Ovary (tissue), 9 donors: ENCODE results near the gene SLX4. TPM values are rescaled to one million over a fixed set of nuclear protein-coding genes. Genes with fewer than 3 reads are reported as not detected.

ENCODE experiments used
- DNase-seq, 5 donors: peaks; one replicate each; pipeline ENCODE4 v3.0.0-alpha.2; 2019 to 2020
- H3K27ac ChIP-seq, 2 donors: fragments of 200-600 bp; one replicate each; pipeline versions ENCODE4 v1.5.1 to v1.8.0; 2019 to 2022
- H3K27me3 ChIP-seq: fragments of 200-600 bp; one replicate; pipeline ENCODE4 v1.8.0; 2022
- H3K36me3 ChIP-seq: fragments of 200-600 bp; sonication (generic); one replicate; pipeline ENCODE4 v1.5.1; 2019
- H3K4me1 ChIP-seq: one replicate; pipeline ENCODE4 v1.8.1; 2013; ENCODE audit warnings: mild to moderate bottlenecking, moderate library complexity; ENCODE audit not compliant: insufficient read depth
- H3K4me3 ChIP-seq: fragments of 200-600 bp; sonication (generic); one replicate; pipeline ENCODE4 v1.5.1; 2017
- H3K9me3 ChIP-seq, 2 donors: fragments of 200-600 bp in 1 of 2; sonication (generic) in 1 of 2; one replicate each; pipeline versions ENCODE4 v1.5.1 to v1.8.1; 2013 to 2019; ENCODE audit warnings: mild to moderate bottlenecking in 1 of 2, moderate library complexity in 1 of 2
- EP300 ChIP-seq: sonication (generic); formaldehyde crosslinking; IDR thresholded peaks from one replicate; pipeline ENCODE4 v1.6.1; 2017; ENCODE audit warnings: antibody characterized with exemption
- POLR2A ChIP-seq: fragments of 450-650 bp; IDR thresholded peaks from one replicate; pipeline ENCODE4 v1.6.1; 2017; ENCODE audit warnings: antibody characterized with exemption, mild to moderate bottlenecking, moderate library complexity
- WGBS, 3 donors: extraction: QIAGEN DNeasy Blood & Tissue Kit in 1 of 3; methylation state at CpG; one replicate each; pipeline versions ENCODE4 v1.1.5 to v1.1.7; 2013 to 2017; 5-methylcytosine and 5-hydroxymethylcytosine counted together
- intact Hi-C, 4 donors: fragments of 100-400 bp; cut with DNase I; formaldehyde crosslinking; loops; one replicate each; pipeline versions ENCODE4 v1.11.0 to v1.15.1; 2022 to 2023
- polyA plus RNA-seq, 2 donors: library from polyadenylated mRNA; stranded (reverse); fragments of 200-250 nt in 1 of 2; fragments of 350-450 nt in 1 of 2; fragmentation: Illumina TruSeq in 1 of 2; extraction: RNeasy Lipid Tissue Mini Kit (QIAGEN cat#74804) in 1 of 2; gene quantifications; one replicate each; pipeline ENCODE4 v1.2.3, GENCODE V29; 2013 to 2014
- total RNA-seq, 7 donors: library from RNA; depleted of rRNA in 2 of 7; stranded (reverse); fragments of >200 nt in 2 of 7; fragmentation: NEBNext Ultra II Directional in 3 of 7; extraction: Animal tissue kit (Norgen Biotek cat#: 25700) in 3 of 7; gene quantifications; one replicate each; pipeline versions ENCODE4 v1.1.0 to v1.2.4, GENCODE V29; 2016 to 2023
- TF ChIP-seq, protein P1 (sequence below), 3 donors: fragments of 450-650 bp in 2 of 3; fragments of 200-600 bp in 1 of 3; IDR thresholded peaks; one replicate each; pipeline versions ENCODE4 v1.5.1 to v1.8.0; 2016 to 2022; ENCODE audit warnings: antibody characterized with exemption in 3 of 3, mild to moderate bottlenecking in 1 of 3
- donor health status: DM: no; HTN: no; CAD: no; lungs with moderate emphysema.
- donor health status: DM: no; HTN: no; CAD: no.
- donor health status: Bipolar disorder and iron deficiency.
- donor health status: DM: yes; HTN: yes; CAD: no.
- donor health status: DM: no; HTN: no; CAD: no.
- donor health status: DM: yes; HTN: yes; CAD: no.

Gene SLX4
- total and polyA plus RNA-seq, 9 donors = 1.7 to 4.9 (median 3.2) TPM

DNA sequence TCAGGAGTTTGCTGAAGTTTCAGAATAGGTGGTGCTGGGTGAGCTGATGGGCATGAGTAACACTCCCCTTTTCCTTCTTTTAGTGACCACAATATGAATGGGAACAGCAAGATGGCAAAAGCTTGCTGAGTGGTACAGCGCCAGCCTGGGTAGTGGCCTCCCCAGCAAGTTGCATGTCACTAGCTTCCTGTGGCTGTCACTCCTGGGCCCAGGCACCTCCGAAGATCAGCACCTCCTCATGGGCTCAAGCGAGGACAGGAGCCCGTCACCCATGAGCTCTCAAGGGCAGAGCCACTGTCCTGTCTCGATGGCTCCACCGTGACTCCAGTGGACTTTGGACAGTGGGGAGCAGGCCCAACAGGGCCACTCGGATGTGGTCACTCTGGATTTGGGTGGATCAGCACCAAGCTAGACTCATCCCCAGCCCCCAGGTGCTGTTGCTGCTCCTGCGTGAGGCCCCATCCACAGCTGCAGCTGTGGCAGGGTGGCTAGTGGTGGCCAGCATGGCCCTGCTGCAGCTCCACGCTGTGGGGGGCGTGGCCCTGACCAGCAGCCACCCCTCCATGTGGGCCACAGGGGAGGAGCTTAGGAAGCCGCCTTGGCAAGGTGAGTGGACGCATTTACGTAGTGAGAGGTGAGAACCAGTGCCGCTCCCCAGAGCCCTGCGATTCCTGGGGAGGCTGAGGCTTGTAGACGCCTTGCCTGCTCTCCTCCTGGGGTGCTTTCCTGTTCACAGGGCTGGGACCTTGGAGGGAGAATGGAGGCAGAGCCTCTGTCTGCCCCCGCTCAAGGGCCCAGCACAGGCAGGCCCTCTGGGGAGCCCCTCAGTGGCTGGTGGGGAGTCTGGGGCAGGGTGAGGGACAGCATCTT is 29.5 kb upstream of the SLX4 start:
- H3K27me3 ChIP-seq = no peaks in the 10 kb centered on the region
- no peaks in the 10 kb centered on the region for H3K9me3 ChIP-seq
- intact Hi-C loops = no loop called here
- H3K4me3 ChIP-seq = no peak overlapping the region
- no peak for TF ChIP-seq POLR2A
- TF ChIP-seq EP300 = no peak
- TF ChIP-seq, protein P1, sequence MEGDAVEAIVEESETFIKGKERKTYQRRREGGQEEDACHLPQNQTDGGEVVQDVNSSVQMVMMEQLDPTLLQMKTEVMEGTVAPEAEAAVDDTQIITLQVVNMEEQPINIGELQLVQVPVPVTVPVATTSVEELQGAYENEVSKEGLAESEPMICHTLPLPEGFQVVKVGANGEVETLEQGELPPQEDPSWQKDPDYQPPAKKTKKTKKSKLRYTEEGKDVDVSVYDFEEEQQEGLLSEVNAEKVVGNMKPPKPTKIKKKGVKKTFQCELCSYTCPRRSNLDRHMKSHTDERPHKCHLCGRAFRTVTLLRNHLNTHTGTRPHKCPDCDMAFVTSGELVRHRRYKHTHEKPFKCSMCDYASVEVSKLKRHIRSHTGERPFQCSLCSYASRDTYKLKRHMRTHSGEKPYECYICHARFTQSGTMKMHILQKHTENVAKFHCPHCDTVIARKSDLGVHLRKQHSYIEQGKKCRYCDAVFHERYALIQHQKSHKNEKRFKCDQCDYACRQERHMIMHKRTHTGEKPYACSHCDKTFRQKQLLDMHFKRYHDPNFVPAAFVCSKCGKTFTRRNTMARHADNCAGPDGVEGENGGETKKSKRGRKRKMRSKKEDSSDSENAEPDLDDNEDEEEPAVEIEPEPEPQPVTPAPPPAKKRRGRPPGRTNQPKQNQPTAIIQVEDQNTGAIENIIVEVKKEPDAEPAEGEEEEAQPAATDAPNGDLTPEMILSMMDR (IDR thresholded peaks at IDR 0.05) = no peak
- DNase-seq = no peak
- no peak overlapping the region for H3K27ac ChIP-seq
- H3K36me3 ChIP-seq = no peaks in the 10 kb centered on the region
- 95% methylated on average over 17 of the region's 17 CpGs for WGBS, 3 donors
- H3K4me1 ChIP-seq = no peaks in the 10 kb centered on the region

DNA sequence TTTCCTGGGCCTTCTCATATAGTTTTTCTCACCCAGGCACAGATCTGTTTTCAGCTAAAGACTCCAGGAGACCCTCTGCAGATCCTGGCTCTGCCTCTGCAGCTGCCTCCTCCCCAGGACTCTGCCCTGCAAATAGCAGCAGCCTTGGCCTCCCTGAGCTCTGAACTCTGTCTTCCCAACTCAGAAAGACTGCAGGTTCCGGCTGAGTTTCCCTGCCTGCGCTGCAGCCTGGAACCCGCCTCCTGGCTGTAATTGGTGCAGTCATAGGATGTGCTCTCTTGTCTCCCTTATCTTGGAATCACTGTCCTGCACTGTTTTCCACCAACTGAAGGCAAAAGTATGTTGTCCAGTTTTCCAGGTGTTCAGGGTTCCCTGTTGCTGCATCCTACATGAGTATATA is 28.8 kb upstream of the SLX4 start:
- intact Hi-C loops = no loop called here
- Histone ChIP-seq H3K4me1 (no peaks in the 10 kb centered on the region), H3K4me3 (no peak overlapping the region), H3K27me3 (no peaks in the 10 kb centered on the region), H3K36me3 (no peaks in the 10 kb centered on the region), H3K9me3 (no peaks in the 10 kb centered on the region), H3K27ac (no peak overlapping the region)
- TF ChIP-seq POLR2A = no peak
- TF ChIP-seq, protein P1 (IDR thresholded peaks at IDR 0.05) = no peak
- TF ChIP-seq EP300 = no peak
- 43 to 54% (median 48%) methylated on average over 3 of the region's 3 CpGs for WGBS, 3 donors
- no peak for DNase-seq

DNA sequence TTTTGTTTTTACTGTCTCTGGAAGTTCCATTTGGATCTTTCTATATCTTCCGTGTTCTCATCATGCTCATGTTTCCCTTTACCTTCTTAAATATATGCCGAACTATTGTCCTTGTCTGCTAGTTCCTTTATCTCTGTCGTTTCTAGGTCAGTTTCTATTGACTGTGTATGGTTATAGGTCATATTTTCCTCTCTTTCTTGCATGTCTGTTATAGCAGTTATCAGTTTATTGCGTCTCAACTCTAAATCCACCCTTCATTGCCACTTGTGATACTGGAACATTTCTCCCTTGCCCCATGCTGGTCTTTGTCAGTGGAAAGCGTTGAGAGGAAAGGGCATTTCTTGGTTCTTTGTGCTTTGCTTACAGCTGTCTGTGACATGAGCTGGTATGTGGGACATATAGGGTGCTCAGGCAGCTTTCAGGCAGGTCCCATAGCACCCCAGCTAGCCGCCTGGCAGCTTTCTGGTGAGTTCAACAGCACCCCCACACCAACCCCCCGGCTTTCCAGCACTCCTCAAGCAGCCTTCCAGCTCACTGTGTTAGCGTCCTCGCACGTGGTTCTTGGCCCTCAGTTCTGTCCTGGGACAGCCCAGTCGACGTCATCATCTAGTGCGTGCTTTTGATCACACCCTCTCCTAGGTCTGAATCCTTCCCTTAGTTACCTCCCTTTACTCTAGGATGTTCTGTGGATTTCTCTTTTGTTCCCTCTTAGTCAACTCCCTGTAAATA is 27.7 kb upstream of the SLX4 start:
- WGBS, 3 donors = 94 to 95% (median 95%) methylated on average over 13 of the region's 13 CpGs
- intact Hi-C loops = no loop called here

DNA sequence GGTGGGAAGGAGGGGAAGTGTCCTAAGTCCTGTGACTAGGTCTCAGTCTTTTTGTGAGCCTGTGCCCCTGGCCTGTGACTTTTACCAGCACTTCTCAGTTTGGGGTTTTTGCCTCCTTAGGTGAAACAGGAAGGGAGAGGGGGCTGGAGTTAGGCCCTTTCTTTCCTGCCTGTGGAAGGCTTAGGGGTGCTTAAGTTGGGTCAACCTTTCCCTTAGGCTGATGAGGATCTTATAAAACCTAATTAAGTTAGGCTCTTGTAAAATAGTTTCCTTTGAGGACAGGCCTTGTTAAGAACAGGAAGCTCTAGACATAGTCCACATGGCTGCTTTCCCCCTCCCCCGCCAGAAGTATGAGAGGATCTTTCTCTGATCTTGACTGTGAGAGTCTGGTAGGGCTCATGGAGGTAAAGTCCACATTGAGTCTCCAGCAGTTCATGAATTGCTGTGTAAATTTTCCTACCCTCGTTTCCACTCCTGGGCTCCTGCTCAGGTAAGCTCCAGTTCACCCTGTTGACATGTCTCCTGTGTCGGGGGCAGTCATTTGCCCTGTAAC is 26.0 kb upstream of the SLX4 start:
- no peaks in the 10 kb centered on the region for H3K27me3 ChIP-seq

More for the DNA sequence above, 27.7 kb upstream of the SLX4 start:
- Histone ChIP-seq H3K27me3 (no peaks in the 10 kb centered on the region), H3K9me3 (no peaks in the 10 kb centered on the region), H3K4me3 (no peak overlapping the region), H3K27ac (no peak overlapping the region), H3K36me3 (no peaks in the 10 kb centered on the region), H3K4me1 (no peaks in the 10 kb centered on the region)
- TF ChIP-seq POLR2A (no peak), EP300 (no peak)
- TF ChIP-seq, protein P1 (IDR thresholded peaks at IDR 0.05) = no peak
- no peak for DNase-seq

More for the DNA sequence above, 26.0 kb upstream of the SLX4 start:
- 72 to 80% (median 79%) methylated on average over 3 of the region's 3 CpGs for WGBS, 3 donors
- Histone ChIP-seq H3K27ac (no peak overlapping the region), H3K4me3 (no peak overlapping the region), H3K9me3 (no peaks in the 10 kb centered on the region), H3K4me1 (no peaks in the 10 kb centered on the region), H3K36me3 (no peaks in the 10 kb centered on the region)
- intact Hi-C loops = no loop called here
- no peak for DNase-seq
- TF ChIP-seq, protein P1 (IDR thresholded peaks at IDR 0.05) = no peak
